ENCODE measurements around the gene SAMD4A.

SAMD4A gene

GRCh38 chr14:54686871-54687749 lies 120.2 kb downstream of the SAMD4A start:
- DNase-seq: no peak

- no peak for DNase-seq
Measured at GRCh38 chr14:54687750-54688119, 120.8 kb downstream of the SAMD4A start.

- DNase-seq: no peak
Measured at GRCh38 chr14:54688229-54688628, 121.3 kb downstream of the SAMD4A start.

GRCh38 chr14:54689928-54690327 lies 123.0 kb downstream of the SAMD4A start:
- DNase-seq: no peak

DNA sequence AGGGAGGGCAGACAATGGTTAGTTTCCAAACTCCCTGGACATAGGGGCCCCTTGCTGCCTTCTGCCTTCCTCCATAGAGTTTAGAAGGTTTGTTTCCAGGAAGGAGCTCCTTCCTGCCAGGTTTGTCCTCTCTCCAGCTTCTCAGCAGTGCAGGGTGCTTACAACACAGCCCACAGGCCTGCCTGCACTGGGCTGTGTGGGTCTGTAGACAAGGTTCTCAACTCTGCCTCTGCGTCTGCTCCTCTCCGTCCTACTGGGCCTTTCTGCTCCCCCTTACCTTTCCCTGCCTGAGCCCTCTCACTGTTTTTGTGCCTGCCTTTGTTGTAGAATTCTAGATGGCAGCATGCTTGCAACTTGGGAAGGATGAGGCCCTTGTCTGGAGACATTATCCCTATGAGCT lies 124.0 kb downstream of the SAMD4A start:
- no peak for DNase-seq

DNA sequence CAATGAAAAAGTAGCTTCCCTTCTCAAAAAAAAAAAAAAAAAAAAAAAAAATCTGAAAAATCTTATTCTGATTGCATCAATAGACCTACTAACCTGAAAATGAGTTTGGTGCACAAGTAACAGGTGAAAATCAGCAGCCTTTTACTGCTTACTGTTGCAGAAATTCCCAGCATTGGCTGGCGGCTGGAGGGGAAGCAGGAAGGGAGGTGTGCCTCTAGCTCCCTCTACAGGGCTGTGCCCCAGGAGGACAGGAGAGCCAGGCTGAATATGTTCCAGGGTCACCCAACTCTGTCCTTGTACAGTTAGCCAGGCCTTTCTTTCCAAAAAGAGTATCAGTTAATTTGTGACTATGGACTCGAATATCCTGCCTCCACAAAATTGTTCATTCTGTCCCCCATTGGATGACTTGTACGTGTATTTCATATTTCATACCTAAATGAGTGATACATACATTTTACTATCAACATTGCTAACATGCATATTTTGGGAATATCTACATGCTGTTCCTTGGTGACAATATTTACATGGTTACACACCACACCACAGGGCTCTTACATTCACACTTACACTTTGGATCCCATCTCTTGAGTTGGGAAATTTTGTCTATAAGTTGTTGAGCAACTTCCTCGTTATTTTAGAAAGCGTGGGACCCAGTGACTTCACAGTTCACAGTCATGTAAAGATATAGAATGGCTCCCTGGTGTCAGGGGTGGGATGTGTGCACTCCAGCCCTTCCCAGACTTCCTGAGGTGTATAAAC lies 124.8 kb downstream of the SAMD4A start:
- peak; percentile 84 for DNase-seq

DNA sequence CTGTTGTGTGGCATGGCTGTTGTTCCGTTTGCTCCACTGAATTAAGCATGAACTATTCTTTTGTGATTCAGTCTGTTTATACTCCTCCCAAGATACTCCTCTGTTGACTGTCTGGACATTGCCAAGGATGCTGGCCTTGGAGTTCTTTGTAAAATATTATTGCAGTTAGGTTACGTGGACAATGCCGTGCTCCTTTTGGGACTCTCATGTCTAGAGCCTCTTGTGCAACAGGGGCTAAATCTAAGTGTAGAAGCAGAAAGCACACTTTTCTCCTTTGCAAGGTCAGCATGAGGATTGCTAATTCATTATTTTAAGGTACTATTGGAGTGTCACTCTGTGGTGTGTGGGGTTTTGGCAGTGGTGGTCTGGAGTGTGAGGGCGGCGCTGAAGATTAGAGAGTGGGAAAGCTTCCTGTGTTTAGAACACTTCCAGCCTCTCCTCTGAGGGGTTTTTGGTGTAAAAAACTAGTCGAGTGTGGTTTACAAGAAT lies 125.4 kb downstream of the SAMD4A start:
- DNase-seq: no peak

DNA sequence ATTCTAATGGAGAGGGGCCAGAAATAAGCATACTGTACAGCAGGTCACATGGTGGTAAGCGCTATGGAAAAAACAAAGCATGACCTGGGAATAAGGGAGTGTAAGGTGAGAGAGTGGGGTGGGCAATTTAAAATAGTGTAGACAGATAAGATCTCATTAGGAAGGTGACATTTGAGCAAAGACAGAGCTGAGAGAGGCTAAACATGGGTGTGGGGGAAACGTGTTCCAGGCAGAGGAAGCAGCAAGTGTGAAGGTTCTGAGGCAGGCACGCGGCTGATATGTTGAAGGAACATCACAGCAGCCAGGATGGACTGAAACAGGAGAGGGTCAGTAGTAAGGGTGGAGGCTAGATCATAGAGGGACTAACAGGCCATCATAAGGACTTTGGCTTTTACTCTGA lies 126.8 kb downstream of the SAMD4A start:
- no peak for DNase-seq

DNA sequence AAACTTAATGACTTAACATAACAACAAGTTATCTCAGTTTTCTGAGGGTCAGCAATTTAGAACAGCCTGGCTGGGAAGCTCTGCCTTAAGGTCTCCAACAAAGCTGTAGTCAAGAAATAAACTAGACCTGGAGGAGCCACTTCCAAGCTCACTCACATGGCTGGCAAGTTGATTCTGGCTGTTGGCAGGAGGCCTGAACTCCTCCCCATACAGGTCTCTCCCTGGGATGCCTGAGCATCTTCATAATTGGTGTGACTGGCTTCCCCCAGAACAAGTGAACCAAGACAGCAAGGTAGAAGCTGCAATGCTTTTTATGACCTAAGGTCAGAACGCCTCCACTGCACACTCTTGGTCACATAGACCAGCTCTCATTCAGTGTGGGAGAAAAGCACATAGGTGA lies 128.3 kb downstream of the SAMD4A start:
- DNase-seq: no peak

GRCh38 chr14:54697001-54697400 lies 130.1 kb downstream of the SAMD4A start:
- no peak for DNase-seq

DNA sequence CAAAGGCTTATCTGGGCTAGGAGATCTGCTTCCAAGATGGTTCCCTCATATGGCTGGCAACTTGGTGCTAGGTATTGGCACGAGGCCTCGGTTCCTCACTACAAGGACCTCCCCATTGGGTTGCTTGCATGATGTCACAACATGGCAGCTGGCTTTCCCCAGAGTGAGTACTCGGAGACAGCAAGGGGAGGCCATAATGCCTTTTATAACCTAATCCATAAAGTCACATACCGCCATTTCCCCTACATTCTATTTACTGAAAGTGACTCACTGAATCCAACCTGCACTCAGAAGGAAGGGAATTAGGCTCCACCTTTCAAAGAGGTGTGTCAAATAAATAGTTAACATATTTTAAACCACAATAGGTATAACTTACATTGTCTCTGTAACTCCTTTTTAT lies 130.9 kb downstream of the SAMD4A start:
- DNase-seq: no peak

GRCh38 chr14:54698501-54698900 lies 131.6 kb downstream of the SAMD4A start:
- DNase-seq: no peak

DNA sequence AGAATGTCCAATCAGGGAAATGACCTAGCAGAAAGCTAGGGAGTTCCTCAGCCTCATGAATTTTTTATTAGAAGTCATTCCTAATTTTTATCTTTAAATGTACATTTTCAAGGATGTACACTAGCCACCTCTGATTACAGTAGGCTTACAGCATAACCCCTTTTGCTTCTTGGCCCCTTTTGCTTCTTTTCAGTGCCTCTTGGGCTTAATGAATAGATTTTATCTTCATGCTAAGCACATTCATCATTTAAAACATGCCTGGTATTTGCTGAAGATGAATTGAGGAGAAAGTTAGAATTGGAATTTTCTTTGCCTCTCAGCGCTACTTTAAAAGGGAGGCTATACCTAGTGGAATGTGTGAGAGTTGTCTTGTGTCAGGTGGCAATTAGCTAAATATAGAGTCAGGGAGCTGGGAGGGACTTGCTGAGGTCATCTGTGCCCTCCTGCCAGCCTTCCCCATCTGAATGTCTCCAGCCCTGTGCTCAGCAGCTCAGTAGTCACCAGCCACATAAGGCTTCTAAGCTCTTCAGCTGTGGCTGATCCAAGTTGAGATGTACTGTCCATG lies 132.1 kb downstream of the SAMD4A start:
- DNase-seq: peak; percentile 4

DNA sequence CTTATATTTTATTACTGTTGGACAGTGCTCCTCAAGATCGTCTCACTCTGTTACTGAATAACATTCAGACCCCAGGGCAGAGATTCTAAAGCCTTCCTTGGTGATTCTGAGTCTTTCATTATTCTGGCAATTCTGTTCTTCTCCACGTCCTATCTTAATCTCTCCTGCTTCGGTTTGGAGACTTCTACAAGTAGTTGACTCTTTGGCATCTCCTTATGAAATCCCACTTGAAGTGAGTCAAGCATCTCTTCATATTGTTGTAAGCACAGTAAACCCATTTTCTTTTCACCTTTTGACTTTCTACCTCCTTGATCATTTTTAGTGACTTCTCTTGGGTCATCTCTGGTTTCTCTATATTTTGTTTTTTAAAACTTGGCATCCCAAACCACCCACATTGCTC lies 132.8 kb downstream of the SAMD4A start:
- no peak for DNase-seq

GRCh38 chr14:54700717-54701116 lies 133.8 kb downstream of the SAMD4A start:
- DNase-seq: no peak

DNA sequence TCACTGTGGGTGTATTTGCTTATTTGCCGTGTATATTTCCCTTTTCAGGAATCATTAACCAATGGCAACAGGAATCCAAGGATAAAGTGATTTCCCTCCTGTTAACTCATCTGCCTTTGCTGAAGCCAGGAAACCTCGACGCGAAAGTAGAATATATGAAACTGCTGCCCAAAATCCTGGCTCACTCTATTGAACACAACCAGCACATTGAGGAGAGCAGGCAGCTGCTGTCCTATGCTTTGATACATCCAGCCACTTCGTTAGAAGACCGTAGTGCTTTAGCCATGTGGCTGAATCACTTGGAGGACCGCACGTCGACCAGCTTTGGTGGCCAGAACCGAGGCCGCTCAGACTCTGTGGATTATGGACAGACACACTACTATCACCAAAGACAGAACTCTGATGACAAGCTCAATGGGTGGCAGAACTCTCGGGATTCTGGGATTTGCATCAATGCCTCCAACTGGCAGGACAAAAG lies 135.1 kb downstream of the SAMD4A start:
- DNase-seq: no peak

- DNase-seq: no peak
Measured at GRCh38 chr14:54702492-54702891, 135.6 kb downstream of the SAMD4A start.

GRCh38 chr14:54703082-54703481 lies 136.2 kb downstream of the SAMD4A start:
- DNase-seq: no peak

DNA sequence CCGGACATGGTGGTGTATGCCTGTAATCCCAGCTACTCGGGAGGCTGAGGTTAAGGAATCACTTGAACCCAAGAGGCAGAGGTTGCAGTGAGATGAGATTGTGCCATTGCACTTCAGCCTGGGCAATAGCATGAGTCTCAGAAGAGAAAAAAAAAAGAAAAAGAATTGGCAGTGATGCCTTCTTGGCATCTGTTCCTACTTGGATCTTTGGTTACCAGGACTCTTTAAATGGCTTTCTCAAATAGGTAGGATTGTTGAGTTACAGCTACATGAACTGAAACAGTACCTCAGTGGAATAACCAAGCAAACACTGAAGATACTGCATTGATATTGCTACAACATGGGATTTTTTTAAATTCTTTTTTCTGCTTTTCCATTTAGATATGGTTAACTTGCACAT lies 136.8 kb downstream of the SAMD4A start:
- no peak for DNase-seq

GRCh38 chr14:54704768-54705167 lies 137.8 kb downstream of the SAMD4A start:
- DNase-seq: no peak

DNA sequence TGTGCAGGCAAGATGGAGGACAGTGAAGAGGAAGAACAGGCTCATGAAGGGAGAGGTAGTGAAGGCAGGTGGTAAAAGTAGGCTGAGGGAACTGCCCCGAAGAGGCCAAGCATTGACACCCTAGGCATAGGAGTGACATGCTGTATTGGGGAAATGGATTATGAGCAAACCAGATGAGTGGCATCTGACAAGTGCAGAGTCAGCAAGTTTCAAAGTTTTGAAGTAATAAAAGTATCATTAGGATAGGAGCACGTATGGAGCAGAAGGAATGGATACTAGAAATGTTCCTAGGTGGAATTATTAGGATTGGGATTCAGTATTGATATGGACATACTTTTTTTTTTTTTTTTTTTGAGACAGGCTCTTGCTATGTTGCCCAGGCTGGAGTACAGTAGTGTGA lies 139.8 kb downstream of the SAMD4A start:
- no peak for DNase-seq

- DNase-seq: no peak
Measured at GRCh38 chr14:54708161-54708560, 141.2 kb downstream of the SAMD4A start.

GRCh38 chr14:54708982-54709381 lies 142.1 kb downstream of the SAMD4A start:
- no peak for DNase-seq

DNA sequence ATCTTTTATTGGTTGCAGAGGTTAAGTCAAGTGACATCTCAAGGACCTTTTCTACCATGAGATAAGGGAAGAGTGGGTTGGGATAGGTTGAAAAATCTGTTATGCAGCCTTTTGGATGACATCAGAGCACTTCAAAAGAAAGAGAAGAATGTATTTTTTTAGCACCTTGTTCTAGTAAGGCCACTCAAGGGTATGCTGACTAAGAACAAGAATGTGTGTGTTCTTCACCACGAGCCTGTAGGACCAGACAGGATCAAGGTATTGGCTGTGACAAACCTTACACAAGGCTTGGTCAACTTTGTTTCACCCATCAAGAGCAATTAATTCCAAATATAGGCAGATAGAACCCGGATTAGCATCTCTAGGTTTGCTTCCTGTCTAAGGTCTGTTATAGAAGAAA lies 142.5 kb downstream of the SAMD4A start:
- no peak for DNase-seq
